Esophagus muscularis mucosa (tissue), 3 donors: ENCODE results near the gene GPD1L.

Source experiments
- CTCF ChIP-seq, 3 experiments: fragments of 200-600 bp in 2 of 3; fragments of 450-650 bp in 1 of 3; sonication (generic) in 2 of 3; IDR thresholded peaks; one replicate each; pipeline ENCODE4 v1.5.1; 2017 to 2019; ENCODE audit warnings: antibody characterized with exemption in 3 of 3, mild to moderate bottlenecking in 2 of 3, moderate library complexity in 1 of 3
- POLR2A ChIP-seq: fragments of 450-650 bp; IDR thresholded peaks from one replicate; pipeline ENCODE4 v1.6.1; 2017; ENCODE audit warnings: antibody characterized with exemption, moderate library complexity, mild to moderate bottlenecking, low read depth

DNA sequence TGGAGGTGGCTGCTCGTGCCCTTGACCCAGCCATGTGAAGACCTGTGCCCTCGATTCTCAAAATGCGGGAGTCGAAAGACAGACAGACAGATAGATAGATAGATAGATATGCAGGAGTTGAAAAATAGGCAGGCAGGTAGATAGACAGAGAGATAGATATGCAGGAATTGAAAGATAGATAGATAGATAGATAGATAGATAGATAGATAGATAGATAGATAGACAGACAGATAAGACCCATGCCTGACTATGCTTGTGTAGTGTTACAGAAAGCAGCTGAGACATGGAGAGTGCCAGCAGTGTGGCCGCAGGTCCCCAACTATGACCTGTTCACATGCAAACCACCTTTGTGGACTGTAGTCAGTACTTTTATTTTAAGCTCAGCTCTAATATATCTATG, 17.2 kb downstream of the GPD1L start:
- TF ChIP-seq POLR2A (no peak), CTCF (IDR thresholded peaks at IDR 0.05) (no peak)
